ENCODE data around the gene OR51G2.

Gene OR51G2

GRCh38 chr11:4865855-4866254, 53.3 kb downstream of the OR51G2 start:
- DNase-seq (ENCODE audit: low read depth in 2 of 2) = no peak

DNA sequence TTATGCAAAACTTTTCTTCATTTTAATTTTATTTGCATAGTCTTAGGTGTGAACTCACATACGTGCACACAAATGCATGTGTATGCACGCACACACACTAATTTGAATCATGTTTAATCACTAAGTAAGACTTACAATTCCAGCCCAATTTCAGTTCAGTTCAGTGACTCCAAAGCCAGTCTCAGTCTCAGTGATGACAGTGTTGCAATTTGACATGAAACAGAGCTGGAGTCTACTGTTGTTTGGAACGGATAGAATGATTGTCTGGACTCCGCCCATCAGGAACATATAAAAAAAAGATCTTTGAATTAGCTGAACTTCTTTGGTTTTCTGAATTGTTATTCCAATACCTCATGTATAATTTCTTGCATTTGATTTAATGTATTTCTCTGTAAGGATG, 55.3 kb downstream of the OR51G2 start:
- DNase-seq (ENCODE audit: low read depth in 2 of 2) = no peak

Measured in stimulated activated CD4-positive, alpha-beta T cell treated with anti-CD3 and anti-CD28 coated beads, Interleukin-1b, Interleukin-23, amount 100 ng/mL, for 1 hour (primary cell).